ENCODE data around the gene SRSF2.
"Not testable (repeated sequence)": the region's sequence is repeated elsewhere in the genome, so short reads cannot be mapped to it uniquely, and the experiment has no call there.

Gene SRSF2

DNA sequence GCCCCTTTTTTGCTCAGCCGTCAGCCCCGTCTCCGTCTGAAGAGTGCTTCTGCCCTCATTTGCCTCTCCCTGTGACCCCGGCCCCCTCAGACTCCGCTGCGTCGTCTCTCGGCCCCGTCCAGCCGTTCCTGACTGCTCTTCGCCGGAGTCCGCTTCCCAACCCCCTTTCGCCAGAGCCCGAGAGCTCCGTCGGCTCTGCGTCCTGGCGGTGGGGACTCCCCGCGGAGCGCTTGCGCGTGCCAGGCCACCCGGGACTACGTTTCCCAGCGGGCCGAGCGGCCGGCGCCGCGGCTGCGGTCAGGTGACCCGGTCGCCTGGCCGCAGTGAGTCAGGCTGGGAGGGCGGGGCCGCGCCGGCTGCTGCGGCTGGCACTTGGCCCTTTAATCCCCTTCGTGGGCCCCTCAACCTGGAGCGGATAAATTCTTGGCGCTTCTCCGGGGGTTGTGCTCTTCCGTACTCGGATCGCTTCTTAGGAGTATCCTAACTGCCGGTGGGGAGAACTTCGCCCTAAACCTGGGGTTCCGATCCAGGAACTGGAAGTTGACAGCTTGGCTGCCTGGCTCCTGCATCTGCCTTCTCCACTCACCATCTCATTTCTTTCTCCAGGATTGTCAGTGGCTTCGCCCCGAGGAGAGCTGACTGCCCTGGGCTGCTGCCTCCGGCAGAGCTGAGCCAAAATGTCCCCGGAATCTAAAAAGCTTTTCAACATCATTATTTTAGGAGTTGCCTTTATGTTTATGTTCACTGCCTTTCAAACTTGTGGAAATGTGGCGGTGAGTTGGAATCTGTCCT lies 741 bp upstream of the SRSF2 start, which contains the start of gene MFSD11:
Gene MFSD11, plus strand, starts transcription at position 444 of the 792 bp plus-strand sequence. Its CDS starts 234 bp downstream, at position 678.
- peak; percentile 93 for DNase-seq

DNA sequence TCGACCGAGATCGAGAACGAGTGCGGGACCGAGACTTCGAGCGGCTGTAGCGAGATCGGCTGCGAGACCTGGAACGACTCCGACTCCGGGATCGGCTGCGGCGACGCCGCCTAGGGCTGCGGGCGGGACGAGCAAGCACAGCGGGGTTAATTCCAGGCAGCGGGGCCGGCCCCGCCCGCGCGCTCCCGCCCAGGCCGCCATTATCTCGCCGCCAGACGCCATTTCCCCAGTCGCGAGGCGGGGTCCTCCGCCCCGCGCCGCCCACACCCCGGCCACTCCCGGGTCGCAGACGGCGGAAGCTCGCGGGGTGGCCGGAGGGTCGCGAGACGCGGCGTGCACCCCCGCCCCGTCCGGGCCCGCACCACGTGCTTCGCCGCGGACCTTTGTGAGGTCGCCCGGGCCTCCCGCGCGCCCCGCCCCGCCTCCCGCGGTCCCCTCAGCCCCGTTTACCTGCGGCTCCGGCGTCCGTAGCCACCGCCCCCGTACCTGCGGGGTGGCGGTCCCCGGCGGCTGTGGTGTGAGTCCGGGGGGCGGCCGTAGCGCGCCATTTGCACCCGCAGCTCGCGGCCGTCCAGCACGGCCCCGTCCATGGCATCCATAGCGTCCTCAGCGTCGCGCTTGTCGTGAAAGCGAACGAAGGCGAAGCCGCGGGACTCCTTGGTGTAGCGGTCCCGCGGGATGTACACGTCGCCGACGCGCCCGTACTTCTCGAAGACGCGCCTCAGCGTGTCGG lies 616 bp downstream of the SRSF2 start:
- DNase-seq: peak; percentile 72

DNA sequence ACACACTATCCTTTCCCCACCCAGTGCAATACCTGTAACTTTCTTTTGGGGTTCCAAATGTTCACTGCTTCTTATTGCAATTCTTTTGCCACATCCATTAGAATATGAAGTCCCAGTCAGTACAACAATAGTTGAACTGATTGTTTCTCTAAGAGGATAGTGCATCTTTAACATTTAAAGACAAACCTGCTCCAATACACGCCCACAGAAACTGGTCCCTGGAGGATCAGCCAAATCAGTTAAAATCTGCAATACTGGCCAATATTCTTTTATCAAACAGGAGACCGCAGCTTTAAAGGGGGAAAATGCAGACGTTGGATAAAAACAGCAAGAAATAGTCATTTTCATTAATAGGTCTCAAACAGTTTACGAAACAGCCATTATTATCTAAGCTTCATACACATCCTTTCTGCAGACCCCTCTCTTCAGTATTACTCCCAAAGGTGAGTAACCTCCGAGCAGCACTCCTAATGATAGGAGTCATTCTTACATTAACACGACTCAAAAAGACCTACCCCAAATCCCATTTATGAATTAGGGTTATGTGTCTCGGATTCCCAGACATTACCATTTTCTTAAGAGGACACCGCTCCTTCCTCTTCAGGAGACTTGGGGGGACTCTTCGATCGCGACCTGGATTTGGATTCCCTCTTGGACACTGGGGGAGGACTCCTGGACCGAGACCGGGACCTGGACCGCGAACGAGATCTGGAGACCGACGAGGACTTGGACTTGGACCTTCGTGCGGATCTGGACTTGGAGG lies 1.4 kb downstream of the SRSF2 start:
- DNase-seq: no peak

DNA sequence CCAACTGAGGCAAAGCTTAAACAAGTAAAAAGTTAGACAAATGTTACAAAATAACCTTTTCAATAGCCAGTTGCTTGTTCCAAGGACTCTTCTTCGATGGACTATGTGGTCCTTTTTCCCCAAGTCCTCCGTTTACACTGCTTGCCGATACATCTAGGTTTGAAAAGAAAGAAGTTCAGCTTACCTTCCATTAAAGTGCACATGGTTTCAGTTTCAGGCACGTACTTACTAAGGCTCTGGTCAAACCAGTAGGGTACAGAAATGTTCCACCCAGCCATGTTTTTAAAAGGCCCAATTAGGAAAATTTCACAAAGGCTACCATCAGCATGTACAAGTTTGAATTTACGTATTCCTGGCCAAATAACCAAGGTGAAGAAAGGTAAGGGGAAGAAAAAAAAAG lies 2.1 kb downstream of the SRSF2 start:
- no peak for DNase-seq

DNA sequence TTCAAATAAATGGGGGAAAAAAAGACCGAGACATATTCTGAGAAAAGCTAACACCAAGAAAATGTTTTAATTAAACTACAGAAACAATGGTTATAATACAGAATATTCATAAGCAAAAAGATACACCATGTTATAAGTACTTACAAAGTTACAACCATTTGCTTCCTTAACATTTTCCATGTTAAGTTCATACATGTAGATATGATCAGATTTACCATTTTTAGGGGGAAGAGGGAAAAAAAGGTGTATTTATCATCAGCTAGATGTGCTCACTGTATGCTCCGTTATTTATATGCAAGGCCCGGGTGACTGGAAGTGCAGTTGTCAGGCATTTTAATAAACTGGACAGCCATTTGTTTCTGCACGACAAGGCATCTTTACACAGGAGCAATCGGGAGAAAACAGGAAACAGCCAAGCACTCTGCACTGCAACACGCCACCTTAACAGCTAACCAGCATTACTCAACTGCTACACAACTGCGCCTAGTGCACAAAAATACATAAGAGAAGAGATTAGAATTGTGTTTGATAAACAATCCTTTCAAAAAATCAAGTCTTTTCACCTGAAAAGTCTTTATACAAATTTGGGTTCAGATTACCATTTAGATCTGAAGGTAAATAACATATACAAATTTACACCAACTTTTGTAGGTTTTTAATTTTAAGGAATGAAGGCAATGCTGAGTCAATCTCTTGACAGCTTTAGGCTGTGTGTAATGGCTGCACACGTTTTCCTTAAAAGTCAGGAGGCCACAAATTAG lies 2.9 kb downstream of the SRSF2 start:
- DNase-seq: no peak

DNA sequence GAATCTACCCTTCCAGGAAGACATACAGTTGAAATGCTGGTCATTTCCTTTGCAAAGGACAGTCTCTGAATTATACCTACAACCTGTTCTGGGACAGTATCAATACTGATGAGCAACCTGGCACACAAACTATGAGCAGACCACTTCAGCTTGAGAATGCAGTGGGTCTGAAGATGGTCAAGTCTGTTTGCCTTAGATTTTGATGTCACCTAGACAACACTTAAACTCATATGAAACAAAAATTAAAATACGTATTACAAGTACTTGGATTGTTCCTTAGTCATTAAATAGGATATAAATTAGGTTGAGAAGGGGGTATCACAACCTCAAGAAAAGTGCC lies 3.5 kb downstream of the SRSF2 start:
- no peak for DNase-seq

DNA sequence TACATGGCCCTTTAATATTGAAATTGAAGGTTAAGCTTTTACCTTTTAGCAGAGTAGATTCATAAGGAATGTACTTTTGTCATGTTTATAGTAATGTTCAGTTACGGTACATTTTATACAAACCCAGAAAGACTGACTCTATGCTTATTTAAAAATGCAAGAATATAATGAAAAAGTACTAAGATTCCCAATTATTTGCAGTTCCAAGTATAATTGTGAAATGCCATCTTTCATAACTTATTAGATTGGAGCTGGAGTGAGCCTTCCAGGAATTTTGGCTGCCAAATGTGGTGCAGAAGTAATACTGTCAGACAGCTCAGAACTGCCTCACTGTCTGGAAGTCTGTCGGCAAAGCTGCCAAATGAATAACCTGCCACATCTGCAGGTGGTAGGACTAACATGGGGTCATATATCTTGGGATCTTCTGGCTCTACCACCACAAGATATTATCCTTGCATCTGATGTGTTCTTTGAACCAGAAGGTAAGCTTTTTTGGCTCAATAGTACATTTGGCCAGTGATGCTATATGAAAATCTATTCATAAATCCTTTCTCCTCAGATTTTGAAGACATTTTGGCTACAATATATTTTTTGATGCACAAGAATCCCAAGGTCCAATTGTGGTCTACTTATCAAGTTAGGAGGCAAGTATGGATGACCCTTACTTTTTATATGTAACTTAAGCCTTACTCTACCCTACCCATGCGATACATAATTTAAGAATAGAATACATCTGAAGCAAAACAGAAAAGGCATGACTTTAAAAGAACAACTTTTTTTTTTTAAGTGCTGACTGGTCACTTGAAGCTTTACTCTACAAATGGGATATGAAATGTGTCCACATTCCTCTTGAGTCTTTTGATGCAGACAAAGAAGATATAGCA lies 4.2 kb downstream of the SRSF2 start:
- no peak for DNase-seq

DNA sequence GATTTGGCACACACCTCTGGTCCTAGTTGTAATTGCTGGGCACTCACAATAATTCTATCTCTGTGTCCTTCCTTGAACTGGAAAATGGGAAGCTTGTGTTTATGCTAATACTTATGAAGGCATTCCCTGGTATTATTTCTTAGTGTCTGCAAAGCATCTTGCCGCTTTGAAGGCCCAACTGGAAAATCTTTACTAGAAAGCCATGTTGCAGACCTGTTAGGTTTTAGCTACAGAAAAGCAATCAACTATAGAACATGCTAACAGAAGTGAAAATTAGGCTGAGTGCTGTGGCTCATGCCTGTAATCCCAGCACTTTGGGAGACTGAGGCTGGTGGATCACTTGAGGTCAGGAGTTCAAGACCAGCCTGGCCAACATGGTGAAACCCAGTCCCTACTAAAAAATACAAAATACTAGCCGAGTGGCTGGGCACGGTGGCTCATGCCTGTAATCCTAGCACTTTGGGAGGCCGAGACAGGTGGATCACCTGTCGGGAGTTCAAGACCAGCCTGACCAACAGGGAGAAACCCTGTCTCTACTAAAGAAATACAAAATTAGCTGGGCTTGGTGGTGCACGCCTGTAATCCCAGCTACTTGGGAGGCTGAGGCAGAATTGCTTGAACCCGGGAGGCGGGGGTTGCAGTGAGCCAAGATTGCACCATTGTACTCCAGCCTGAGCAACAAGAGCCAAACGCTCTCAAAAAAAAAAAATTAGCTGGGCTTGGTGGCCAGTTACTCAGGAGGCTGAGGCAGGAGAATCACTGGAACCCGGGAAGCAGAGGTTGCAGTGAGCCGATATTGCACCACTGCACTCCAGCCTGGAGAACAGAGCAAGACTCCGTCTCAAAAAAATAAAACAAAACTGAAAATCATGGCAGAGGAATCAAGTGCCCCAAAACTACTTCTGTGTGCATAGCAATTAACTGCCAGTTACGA lies 5.1 kb downstream of the SRSF2 start:
- DNase-seq: not testable (repeated sequence)

DNA sequence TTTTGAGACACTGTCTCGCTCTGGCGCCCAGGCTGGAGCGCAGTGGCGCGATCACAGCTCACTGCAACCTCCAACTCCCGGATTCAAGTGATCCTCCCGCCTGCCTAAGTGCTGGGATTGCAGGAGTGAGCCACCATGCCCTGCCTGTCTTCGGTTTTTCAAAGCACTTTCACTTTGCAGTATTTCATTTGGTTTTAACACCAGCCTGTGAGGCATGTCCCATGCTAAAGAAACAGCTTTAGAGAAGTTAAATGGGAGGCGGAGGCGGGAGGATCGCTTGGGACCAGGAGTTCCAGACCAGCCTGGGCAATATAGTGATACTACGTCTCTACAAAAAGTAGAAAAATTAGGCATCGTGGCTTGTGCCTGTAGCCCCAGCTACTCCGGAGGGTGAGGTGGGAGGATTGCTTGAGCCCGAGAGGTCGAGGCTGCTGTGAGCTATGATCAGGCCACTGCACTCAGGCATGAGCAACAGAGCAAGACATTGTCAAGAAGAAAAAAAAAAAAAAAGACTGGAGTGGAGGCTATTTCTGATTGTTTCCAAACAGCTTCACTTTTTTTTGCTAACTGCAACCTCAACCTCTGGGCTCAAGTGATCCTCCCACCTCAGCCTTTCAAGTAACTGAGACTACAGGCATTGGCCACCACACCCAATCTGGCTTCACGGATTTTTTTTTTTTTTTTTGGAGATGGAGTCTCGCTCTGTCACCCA lies 9.2 kb downstream of the SRSF2 start:
- DNase-seq: no peak

DNA sequence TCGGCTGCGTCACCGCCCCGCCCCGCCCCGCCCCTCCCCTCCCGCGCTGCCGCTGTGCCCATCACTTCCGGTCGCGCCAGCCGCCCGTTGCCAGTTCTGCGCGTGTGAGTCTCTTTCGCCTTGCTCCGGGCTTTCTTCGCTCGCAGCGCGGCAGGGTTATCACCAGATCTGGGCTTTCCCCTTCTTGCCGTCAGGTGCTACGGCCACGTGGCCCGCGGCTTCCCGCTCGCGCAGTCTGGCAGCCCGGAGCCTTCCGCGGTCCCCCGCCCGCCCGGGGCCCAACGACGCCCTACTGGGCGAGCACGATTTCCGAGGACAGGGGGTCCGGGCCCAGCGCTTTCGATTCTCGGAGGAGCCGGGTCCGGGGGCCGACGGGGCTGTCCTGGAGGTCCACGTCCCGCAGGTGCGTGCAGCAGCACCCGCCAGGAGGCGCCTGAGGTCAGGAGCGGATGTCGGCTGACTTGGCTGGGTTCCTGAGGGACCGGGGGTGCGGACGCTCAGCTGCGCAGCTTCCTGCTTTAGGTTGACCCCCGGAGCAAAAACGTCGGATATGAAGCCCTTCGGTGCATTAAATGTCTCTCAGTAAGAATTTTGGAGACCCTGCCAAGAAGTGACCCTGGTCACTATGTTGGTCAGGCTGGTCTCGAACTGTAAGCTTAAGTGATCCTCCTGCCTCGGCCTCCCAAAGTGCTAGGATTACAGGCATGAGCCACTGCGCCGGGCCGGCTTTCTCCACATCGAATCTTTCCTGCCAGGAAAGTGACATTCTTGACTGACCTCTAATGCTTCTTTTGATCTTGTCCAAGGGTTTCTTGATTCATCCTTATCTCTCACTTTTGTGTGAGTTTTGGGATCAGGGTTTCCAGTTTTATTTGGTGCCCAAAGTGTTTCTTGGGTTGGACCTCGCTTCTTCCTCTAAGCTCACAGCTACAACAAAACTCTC lies 10.1 kb downstream of the SRSF2 start, which contains the start of gene METTL23:
Gene METTL23, plus strand, starts transcription at position 64 of the 943 bp plus-strand sequence. CDS start 2,872 bp downstream, outside the sequence.
- DNase-seq: peak; percentile 76

DNA sequence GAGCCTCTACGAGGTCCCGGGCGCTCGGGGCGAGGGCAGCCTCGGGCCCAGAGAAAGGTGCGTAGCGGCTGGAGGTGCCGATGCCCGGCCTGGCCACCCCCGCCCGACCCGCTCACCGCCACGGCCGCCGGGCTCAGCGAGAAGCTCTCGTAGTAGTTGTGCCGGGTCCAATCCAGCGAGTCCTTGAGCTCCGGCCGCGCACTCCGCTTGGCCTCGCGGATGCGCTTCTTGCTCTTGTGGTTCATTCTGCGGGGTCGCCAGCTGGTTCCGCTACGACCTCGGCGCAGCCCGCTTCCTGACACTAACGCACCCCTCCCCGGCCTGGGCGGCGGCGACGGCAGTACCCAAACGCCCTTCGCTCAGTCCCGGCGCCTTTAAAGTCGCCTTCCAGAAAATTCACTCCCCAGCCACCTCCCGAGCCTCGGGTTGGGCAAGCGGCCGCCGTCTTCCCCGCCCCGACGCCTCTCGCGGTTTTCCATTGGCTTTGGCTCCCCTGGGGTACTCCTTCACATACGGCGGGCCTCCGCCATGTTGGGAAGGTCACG lies 10.8 kb downstream of the SRSF2 start, which contains the start of gene JMJD6:
Gene JMJD6, minus strand, starts transcription at position 376 of the 545 bp plus-strand sequence. Its CDS starts 131 bp downstream, at position 245.
- peak; percentile 92 for DNase-seq

DNA sequence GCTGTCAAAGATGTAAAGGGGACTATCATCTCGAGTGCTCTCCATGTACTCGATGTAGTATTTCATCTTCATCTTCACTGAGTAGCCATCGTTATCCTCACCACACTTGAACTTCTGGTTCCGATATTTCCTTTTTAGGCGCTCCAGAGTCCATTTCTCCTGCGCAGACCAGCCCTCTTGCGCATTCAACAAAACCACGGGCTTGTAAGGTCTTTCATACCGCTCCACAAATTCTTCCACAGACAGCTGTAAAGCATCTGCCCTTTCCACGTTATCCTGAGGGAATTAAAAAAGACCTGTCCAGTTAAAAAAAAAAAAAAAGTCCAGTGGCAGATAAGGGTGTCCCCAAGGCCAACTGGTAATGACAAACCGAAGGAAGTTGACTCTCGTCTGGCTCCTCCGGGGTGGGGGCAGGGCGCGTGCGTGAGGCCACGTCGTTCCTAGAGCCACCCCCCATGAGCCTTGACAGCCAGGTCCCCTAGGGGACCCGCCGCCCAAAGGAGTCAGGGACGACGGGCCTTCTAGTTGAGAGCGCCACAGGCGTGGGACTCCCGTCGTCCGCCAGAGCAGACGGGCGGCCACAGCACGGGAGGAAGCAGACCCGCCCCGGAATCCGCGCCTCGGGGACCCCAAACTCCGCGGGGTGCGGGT lies 11.4 kb downstream of the SRSF2 start:
- peak; percentile 73 for DNase-seq

DNA sequence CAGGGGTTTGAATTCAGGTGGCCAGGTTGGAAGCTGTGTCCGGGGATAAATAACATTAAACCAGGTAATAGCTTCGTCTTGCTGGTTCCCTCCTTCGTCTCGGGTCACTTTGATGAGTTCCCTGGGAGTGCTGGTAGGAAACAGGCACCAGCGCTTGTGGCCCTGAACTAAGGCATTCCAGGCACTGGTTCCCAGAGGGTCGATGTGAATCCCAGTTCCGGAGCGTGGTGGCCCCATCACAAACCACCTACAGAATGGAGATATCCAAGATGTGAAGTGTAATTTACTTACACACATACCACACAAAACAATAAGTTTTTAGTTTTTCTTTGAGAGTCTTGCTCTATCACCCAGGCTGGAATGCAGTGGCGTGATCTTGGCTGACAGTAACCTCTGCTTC lies 13.3 kb downstream of the SRSF2 start:
- DNase-seq: no peak

DNA sequence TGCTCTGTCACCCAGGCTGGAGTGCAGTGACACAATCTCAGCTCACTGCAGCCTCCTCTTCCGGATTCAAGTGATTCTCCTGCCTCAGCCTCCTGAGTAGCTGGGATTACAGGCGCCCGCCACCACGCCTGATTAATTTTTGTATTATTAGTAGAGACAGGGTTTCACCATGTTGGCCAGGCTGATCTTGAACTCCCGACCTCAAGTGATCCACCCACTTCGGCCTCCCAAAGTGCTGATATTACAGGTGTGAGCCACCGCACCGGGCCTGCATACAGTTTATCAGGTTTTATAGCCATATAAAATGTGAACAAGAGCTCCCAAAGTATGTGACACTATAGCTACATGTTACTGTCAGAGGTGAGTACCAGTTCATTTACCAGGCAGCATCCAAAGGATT lies 14.2 kb downstream of the SRSF2 start:
- DNase-seq: not testable (repeated sequence)

DNA sequence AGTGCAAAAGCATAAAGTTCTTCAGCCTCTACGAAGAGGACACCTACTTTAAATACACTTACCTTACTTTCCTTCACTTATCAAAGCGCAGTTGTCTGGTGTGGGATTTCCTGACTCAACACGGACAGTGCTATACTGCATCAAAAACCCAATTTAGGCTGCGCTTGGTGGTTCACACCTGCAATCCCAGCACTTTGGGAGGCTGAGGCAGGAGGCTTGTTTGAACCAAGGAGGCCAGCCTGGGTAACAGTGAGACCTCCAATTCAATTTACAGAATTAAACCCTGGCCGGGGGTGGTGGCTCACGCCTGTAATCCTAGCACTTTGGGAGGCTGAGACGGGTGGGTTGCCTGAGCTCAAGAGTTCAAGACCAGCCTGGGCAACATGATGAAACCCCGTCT lies 14.9 kb downstream of the SRSF2 start:
- no peak for DNase-seq

DNA sequence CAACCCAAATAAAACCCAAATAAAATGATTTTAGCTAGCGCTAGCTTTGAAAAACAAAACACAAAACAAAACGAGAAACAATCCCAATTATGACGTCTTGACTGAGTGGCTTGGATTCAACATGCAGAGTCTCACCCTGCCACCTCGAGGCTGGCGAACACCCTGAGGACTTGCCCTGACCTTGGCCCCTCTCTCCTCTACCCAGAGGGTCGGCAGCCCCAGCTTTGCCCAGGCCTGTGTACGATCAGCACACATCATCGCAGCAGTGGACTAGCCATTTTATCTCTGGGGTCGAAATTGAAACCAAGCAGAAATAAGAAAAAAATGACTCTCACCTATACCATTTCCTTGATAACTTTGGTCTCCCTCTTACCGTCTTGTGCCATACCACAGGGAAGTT lies 15.7 kb downstream of the SRSF2 start:
- no peak for DNase-seq

DNA sequence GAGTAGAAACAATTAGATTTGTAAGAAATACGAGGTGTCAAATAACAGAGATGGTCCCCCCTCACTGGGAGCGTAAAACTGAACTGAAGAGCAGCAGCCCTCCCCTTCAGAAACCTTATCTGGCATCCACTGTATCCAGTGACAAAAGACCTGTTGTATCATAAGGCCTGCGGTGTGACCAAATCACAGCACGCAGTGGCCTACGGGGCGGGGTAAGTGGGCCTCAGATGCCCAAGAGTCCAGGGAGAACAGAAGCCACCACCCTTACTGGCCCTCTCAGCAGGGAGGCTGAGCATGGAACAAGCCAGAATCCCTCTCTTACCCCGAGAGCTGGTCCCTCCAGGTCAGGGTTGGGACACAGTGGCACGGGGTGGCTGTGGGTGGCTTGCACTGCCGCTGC lies 16.2 kb downstream of the SRSF2 start:
- no peak for DNase-seq

DNA sequence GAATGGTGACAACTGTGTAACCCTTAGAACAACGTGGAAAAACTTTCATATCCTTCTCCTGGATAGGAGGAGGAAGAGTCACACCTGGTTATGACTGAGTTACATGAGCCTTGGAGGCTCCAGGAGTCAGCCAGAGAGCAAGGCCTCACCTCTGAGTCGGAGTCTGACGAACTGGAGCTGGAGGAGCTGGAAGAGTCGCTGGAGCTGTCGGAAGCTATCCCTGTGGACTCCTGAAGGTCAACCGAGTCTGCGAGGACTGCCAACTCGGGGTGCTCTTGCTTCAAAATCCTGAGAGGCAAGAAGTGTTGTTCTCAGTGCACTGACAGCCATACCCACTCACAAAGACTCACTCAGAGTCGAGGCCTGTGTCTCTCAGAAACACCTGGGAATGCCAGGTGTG lies 16.9 kb downstream of the SRSF2 start:
- DNase-seq: no peak

Measured in activated CD8-positive, alpha-beta memory T cell treated with anti-CD3 and anti-CD28 coated beads, Interleukin-2, amount 50 U/mL, for 4 hours (primary cell).